ENCODE data around the gene USB1.

USB1 gene

GRCh38 chr16:58029410-58029809 is 28.2 kb downstream of the USB1 start:
- DNase-seq (ENCODE audit: low read depth), result no peak
- no peak for TF ChIP-seq CTCF (conservative IDR thresholded peaks at IDR 0.05; ENCODE audit: low read depth, low read length)
- no peak overlapping the region for H3K4me3 ChIP-seq (ENCODE audit: low read length)

- H3K4me3 ChIP-seq (ENCODE audit: low read length), result no peak overlapping the region
- DNase-seq (ENCODE audit: low read depth), result no peak
- TF ChIP-seq CTCF (conservative IDR thresholded peaks at IDR 0.05; ENCODE audit: low read depth, low read length), result no peak
These were observed 29.1 kb downstream of the USB1 start for GRCh38 chr16:58030136-58030840.

DNA sequence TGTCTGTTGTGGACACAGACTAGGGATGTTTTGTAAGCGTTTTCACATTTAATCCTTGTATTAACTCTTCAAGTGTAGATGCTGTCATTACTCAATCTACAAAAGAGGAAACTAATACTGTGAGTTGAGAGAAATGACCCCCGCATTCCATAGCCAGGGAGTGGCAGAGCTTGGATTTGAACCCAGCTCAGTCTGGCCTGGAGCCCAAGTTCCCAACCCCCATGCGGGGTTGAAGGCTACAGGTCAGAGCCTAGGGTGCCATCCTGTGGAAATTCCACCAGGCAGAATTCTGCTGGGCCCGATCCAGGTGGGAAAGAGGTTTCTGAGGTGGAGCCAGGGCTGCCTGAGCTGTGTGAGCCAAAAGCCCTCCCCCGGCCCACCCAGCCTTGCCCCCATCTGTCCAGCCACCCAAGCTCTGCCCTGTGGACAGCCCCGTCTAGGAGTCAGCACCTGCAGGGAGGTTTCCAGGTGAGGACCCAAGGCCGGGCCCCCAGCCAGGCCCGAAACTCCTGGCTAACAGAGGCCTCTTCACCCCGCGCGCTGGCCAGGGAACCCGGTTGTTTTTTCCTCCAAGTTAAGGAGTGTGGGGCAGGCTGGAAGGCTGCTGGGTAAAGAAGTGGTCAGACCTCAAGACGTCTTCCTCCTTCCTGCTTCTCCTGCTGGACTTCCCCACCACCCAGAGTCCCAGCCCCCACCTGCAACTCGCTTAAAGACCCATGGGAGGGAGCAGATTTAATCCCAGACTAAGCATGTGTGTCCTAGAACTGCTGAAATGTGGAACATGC is 30.0 kb downstream of the USB1 start:
- no peak for DNase-seq (ENCODE audit: low read depth)
- no peak for TF ChIP-seq CTCF (conservative IDR thresholded peaks at IDR 0.05; ENCODE audit: low read depth, low read length)
- no peak overlapping the region for H3K4me3 ChIP-seq (ENCODE audit: low read length)

DNA sequence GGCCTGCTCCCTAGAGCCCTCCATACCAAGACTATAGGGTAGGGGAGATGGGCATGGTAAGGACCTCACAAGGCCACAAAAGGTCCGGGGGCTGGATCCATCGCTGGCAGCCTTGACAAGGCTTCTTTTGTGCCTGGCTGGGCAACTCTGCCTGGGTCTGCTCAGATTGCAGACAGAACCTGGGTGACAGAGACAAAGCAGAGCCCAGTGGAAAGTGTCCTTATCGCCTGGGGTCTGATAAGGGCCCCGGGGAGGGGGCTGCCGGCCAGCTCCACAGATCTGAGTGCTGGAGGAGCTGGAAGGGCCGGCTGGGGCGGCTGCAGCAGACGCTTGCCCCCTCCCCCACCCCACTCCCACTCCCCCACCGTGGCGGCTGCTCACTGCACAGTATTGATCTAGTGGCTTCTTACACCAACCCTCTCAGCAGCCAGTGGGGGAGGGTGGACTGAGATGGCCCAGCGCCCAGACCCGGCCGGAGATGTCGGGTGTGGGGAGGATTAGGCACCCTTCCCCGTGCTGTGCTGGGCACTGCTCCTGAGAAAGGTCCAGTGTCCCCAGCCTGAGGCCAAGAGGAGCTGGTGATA is 31.6 kb downstream of the USB1 start:
- DNase-seq (ENCODE audit: low read depth), result no peak
- no peak overlapping the region for H3K4me3 ChIP-seq (ENCODE audit: low read length)
- no peak for TF ChIP-seq CTCF (conservative IDR thresholded peaks at IDR 0.05; ENCODE audit: low read depth, low read length)

GRCh38 chr16:58034128-58034685 is 33.0 kb downstream of the USB1 start:
- no peak for TF ChIP-seq CTCF (conservative IDR thresholded peaks at IDR 0.05; ENCODE audit: low read depth, low read length)
- no peak overlapping the region for H3K4me3 ChIP-seq (ENCODE audit: low read length)
- DNase-seq (ENCODE audit: low read depth), result no peak

DNA sequence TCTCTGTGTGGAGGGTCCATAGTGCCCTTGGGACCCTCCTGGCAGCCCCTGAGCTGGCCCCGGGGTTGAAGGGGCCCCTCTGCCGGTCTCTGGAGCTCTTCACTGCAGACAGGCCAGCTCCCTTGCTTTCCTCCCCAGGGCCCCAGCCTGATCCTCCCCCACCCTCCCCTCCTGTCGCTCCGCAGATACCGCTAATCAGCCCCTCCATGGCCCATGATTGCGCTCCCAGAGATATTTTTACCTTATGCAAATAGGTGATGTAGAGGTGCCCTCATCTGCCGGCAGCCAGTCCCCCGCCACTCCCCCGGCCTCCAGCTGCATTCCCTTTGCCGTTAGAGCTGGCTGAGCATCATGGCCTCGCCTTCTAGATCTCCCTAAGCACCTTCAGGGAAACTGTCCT is 33.6 kb downstream of the USB1 start:
- no peak overlapping the region for H3K4me3 ChIP-seq (ENCODE audit: low read length)
- TF ChIP-seq CTCF (conservative IDR thresholded peaks at IDR 0.05; ENCODE audit: low read depth, low read length), result no peak
- DNase-seq (ENCODE audit: low read depth), result no peak
